ENCODE data around the gene KCNIP3.

Gene KCNIP3

DNA sequence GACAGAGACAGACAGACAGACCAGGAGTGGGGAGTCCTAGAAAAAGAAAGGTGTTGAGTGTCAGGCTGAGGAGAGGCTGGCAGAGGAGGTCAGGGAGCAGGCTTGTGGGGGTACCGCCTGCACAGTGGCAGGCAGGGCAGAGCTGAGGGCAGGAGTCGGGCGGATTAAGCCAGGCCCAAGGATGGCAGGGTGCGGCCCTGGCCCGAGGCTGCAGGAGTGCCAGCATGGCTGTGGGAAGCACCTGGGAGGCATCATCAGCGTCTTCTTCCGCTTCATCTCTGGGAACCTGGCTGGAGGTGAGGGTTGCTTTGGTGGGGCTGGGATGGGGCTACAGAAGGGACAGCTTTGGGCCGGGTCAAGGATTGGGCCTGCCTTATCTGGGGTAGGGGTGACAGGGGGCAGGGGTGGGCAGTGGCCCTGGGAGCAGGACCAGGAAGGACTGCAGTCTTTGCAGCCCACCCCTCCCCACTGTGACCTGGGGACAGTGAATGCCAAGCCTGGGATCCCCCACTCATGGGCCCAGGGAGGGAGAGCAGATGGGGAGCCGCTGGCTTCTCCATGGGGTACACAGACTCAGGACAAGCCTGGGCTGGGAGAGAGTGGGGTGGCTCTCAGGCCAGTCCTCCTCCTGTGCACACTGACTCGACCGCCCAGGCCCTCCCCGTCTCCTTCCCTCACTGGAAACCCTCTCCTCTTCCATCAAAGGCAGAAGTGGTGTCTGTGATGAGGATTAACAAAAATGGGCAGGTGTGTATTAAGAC is 20.7 kb downstream of the KCNIP3 start:
- no peak overlapping the region for H3K4me3 ChIP-seq (ENCODE audit: low read depth, low read length)
- TF ChIP-seq, protein P1, sequence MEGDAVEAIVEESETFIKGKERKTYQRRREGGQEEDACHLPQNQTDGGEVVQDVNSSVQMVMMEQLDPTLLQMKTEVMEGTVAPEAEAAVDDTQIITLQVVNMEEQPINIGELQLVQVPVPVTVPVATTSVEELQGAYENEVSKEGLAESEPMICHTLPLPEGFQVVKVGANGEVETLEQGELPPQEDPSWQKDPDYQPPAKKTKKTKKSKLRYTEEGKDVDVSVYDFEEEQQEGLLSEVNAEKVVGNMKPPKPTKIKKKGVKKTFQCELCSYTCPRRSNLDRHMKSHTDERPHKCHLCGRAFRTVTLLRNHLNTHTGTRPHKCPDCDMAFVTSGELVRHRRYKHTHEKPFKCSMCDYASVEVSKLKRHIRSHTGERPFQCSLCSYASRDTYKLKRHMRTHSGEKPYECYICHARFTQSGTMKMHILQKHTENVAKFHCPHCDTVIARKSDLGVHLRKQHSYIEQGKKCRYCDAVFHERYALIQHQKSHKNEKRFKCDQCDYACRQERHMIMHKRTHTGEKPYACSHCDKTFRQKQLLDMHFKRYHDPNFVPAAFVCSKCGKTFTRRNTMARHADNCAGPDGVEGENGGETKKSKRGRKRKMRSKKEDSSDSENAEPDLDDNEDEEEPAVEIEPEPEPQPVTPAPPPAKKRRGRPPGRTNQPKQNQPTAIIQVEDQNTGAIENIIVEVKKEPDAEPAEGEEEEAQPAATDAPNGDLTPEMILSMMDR (conservative IDR thresholded peaks at IDR 0.05; ENCODE audit: low read depth, low read length): no peak
- no peak for DNase-seq (ENCODE audit: low read depth)

DNA sequence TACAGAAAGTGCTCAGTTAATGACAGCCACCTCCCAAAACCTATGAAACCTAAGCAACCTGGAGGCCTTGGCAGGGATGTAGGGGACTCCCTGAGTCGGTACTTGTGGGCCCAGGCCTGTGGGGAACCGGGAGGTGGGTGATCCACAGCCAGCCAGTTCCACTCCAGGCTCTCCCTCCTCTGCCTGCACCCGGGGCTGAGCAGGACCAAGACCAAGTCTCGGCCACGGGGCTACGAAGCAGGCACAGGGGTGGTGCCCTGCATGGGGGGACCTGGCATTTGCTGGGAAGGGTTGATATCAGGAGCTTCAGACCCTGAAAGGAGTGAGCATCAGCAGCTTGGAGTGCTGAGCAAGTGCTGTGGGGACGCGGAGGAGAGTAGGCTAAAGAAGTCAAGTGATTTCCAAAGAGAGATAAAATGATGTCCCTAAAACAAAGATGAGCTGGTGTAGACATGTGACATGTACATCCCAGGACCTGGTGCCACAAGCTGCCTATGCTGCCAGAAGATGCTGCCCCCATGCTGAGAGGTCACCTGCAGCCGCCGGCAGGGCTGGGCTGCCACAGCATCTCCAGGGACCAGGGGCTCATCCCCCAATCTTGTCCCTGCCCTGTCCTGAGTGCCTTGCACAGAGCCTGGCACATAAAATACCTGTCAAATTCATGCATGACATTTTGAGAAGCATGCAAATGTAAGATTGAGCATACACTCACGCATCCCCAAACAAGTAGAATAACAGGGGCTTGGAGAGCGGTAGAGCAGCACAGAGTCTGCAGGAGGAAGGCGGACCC is 21.5 kb downstream of the KCNIP3 start:
- TF ChIP-seq, protein P1 (conservative IDR thresholded peaks at IDR 0.05; ENCODE audit: low read depth, low read length): no peak
- DNase-seq (ENCODE audit: low read depth): no peak
- no peak overlapping the region for H3K4me3 ChIP-seq (ENCODE audit: low read depth, low read length)

DNA sequence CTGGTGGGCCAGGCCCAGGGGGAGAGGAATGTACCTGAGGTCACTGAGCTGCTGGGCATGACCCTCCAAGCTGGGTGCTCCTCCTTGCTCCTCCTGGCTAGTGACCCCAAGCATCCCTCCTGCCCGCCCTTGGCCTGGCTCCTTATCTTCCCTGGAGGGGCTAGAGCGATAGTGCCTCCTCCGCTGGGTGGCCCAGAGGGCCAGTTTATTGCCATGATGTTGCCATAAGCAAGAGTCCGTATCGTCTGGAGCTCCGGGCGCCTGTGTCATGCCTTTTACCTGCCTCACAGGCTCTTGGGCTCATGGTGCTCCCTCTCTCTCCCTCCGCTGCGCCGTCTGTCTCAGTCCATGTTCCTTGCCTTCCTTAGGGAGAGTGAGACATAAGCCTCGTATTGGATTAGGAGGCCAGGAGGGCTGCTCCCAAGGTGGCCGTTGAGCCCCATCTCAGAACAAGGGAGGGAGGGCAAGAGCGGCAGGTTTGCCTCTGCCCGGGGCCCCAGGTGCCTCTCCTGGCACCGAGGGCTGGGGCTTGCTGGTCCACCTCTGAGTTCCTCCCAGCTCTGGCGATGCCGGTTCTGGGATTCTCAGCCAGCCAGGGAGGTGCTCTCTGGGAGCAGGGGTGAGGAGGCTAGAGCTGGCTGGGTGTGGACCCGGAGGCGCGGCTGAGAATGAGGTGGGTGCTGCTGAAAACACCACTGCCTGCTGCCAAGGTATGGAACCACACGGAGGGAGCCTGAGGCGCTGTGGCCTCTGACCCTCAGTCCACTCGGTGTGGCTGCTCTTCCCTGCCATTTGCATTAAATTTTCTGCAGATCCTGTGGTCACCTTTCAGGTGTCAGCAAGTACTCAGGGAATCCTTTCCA is 22.6 kb downstream of the KCNIP3 start:
- DNase-seq (ENCODE audit: low read depth): no peak
- TF ChIP-seq, protein P1 (conservative IDR thresholded peaks at IDR 0.05; ENCODE audit: low read depth, low read length): no peak

DNA sequence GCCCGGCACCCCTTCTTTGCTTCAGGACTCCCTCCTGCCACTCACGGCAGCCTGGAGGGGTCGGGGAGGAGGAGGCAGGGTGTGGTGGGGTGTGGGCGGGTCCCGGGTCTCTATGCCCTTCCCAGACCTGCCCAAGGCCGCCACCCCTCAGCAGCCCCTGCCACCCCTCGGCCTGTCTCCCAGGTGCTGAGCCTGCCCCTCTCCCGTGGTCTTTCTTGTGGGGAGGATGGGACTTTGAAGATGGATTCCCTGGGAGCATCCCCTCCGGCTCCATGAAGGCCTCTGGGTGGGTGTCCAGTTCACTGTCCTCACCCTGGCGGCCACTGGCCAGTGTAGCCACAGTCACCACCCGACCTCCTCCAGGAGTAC is 23.2 kb downstream of the KCNIP3 start:
- no peak for DNase-seq (ENCODE audit: low read depth)
- no peak overlapping the region for H3K4me3 ChIP-seq (ENCODE audit: low read depth, low read length)
- TF ChIP-seq, protein P1 (conservative IDR thresholded peaks at IDR 0.05; ENCODE audit: low read depth, low read length): no peak

More for the DNA sequence above, 22.6 kb downstream of the KCNIP3 start:
- H3K4me3 ChIP-seq (ENCODE audit: low read depth, low read length): no peak overlapping the region

DNA sequence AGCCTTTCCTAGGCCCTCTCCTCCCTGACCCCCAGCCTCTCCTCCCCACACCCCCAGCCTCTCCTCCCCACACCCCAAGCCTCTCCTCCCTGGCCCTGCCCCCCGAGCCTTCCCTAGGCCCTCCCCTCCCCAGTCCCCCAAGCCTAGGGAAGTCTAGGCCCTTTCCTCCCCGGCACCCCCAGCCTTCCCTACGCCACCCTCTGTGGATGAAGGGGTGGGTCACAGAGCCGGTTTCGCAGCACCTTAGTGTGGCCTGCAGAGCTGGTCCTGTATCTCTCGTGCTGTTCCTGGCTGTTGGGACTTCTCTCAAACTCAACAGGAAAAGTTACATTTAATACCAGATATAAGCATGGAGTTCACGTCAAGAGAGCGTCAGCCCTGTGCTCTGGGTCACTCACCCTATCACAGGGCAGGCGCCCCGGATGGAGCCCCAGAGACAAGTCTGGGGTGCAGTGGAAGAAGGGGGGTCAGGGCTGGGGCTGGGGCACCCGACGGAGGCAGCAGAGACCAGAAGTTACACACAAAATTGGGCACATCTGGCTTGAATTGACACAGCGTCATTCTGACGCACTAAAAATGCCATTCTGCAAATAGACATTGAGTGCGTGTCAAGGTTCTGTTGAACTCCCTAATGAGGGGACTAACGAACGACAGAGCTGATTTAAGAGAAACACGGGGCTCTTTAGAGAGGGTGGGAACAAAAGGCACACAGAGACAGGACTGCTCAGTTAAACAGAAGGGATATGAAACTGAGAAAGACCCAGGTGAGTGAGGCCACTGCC is 24.0 kb downstream of the KCNIP3 start:
- H3K4me3 ChIP-seq (ENCODE audit: low read depth, low read length): no peak overlapping the region
- DNase-seq (ENCODE audit: low read depth): no peak
- TF ChIP-seq, protein P1 (conservative IDR thresholded peaks at IDR 0.05; ENCODE audit: low read depth, low read length): no peak

Data from choroid plexus epithelial cell (primary cell).